Ovary (tissue), 9 donors: ENCODE results near the gene GRID2. TPM values are rescaled to one million over a fixed set of nuclear protein-coding genes. Genes with fewer than 3 reads are reported as not detected.

ENCODE experiments used
- DNase-seq, 5 donors: peaks; one replicate each; pipeline ENCODE4 v3.0.0-alpha.2; 2019 to 2020
- H3K27ac ChIP-seq, 2 donors: fragments of 200-600 bp; one replicate each; pipeline versions ENCODE4 v1.5.1 to v1.8.0; 2019 to 2022
- H3K27me3 ChIP-seq: fragments of 200-600 bp; one replicate; pipeline ENCODE4 v1.8.0; 2022
- H3K36me3 ChIP-seq: fragments of 200-600 bp; sonication (generic); one replicate; pipeline ENCODE4 v1.5.1; 2019
- H3K4me1 ChIP-seq: one replicate; pipeline ENCODE4 v1.8.1; 2013; ENCODE audit warnings: mild to moderate bottlenecking, moderate library complexity; ENCODE audit not compliant: insufficient read depth
- H3K4me3 ChIP-seq: fragments of 200-600 bp; sonication (generic); one replicate; pipeline ENCODE4 v1.5.1; 2017
- H3K9me3 ChIP-seq, 2 donors: fragments of 200-600 bp in 1 of 2; sonication (generic) in 1 of 2; one replicate each; pipeline versions ENCODE4 v1.5.1 to v1.8.1; 2013 to 2019; ENCODE audit warnings: mild to moderate bottlenecking in 1 of 2, moderate library complexity in 1 of 2
- EP300 ChIP-seq: sonication (generic); formaldehyde crosslinking; IDR thresholded peaks from one replicate; pipeline ENCODE4 v1.6.1; 2017; ENCODE audit warnings: antibody characterized with exemption
- POLR2A ChIP-seq: fragments of 450-650 bp; IDR thresholded peaks from one replicate; pipeline ENCODE4 v1.6.1; 2017; ENCODE audit warnings: antibody characterized with exemption, mild to moderate bottlenecking, moderate library complexity
- WGBS, 3 donors: extraction: QIAGEN DNeasy Blood & Tissue Kit in 1 of 3; methylation state at CpG; one replicate each; pipeline versions ENCODE4 v1.1.5 to v1.1.7; 2013 to 2017; 5-methylcytosine and 5-hydroxymethylcytosine counted together
- intact Hi-C, 4 donors: fragments of 100-400 bp; cut with DNase I; formaldehyde crosslinking; loops; one replicate each; pipeline versions ENCODE4 v1.11.0 to v1.15.1; 2022 to 2023
- polyA plus RNA-seq, 2 donors: library from polyadenylated mRNA; stranded (reverse); fragments of 200-250 nt in 1 of 2; fragments of 350-450 nt in 1 of 2; fragmentation: Illumina TruSeq in 1 of 2; extraction: RNeasy Lipid Tissue Mini Kit (QIAGEN cat#74804) in 1 of 2; gene quantifications; one replicate each; pipeline ENCODE4 v1.2.3, GENCODE V29; 2013 to 2014
- total RNA-seq, 7 donors: library from RNA; depleted of rRNA in 2 of 7; stranded (reverse); fragments of >200 nt in 2 of 7; fragmentation: NEBNext Ultra II Directional in 3 of 7; extraction: Animal tissue kit (Norgen Biotek cat#: 25700) in 3 of 7; gene quantifications; one replicate each; pipeline versions ENCODE4 v1.1.0 to v1.2.4, GENCODE V29; 2016 to 2023
- TF ChIP-seq, protein P1 (sequence below), 3 donors: fragments of 450-650 bp in 2 of 3; fragments of 200-600 bp in 1 of 3; IDR thresholded peaks; one replicate each; pipeline versions ENCODE4 v1.5.1 to v1.8.0; 2016 to 2022; ENCODE audit warnings: antibody characterized with exemption in 3 of 3, mild to moderate bottlenecking in 1 of 3
- donor health status: DM: no; HTN: no; CAD: no; lungs with moderate emphysema.
- donor health status: DM: no; HTN: no; CAD: no.
- donor health status: Bipolar disorder and iron deficiency.
- donor health status: DM: yes; HTN: yes; CAD: no.
- donor health status: DM: no; HTN: no; CAD: no.
- donor health status: DM: yes; HTN: yes; CAD: no.

Gene GRID2
- total and polyA plus RNA-seq, 9 donors, result 0.65 to 6.8 (median 2.6) TPM

DNA sequence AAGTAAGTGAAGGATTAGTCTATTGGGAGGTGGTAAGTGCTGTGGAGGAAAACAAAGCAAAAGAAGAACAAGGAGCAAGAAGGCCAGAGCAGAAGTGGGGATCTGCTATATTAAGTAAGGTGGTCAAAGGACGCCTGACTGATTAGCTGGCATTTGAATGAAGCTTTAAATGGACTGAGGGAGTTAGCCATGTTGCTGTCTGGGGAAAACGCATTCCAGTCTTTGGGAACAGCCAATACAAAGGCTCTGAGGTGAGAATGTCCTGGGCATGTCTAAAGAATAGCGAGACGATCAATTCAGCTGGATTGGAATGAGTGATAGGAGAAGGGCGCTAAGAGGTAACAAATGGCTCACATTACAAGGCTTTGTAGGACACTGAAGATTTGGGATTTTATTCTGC lies 1476.3 kb downstream of the GRID2 start:
- intact Hi-C loops, result no loop called here
- 87 to 92% (median 88%) methylated on average over 5 of the region's 5 CpGs for WGBS, 3 donors
- no peak for DNase-seq
- H3K4me1 ChIP-seq, result no peaks in the 10 kb centered on the region
- no peaks in the 10 kb centered on the region for H3K36me3 ChIP-seq
- TF ChIP-seq EP300 (no peak), POLR2A (no peak)
- TF ChIP-seq, protein P1, sequence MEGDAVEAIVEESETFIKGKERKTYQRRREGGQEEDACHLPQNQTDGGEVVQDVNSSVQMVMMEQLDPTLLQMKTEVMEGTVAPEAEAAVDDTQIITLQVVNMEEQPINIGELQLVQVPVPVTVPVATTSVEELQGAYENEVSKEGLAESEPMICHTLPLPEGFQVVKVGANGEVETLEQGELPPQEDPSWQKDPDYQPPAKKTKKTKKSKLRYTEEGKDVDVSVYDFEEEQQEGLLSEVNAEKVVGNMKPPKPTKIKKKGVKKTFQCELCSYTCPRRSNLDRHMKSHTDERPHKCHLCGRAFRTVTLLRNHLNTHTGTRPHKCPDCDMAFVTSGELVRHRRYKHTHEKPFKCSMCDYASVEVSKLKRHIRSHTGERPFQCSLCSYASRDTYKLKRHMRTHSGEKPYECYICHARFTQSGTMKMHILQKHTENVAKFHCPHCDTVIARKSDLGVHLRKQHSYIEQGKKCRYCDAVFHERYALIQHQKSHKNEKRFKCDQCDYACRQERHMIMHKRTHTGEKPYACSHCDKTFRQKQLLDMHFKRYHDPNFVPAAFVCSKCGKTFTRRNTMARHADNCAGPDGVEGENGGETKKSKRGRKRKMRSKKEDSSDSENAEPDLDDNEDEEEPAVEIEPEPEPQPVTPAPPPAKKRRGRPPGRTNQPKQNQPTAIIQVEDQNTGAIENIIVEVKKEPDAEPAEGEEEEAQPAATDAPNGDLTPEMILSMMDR (IDR thresholded peaks at IDR 0.05), result no peak
- no peak overlapping the region for H3K27ac ChIP-seq
- H3K9me3 ChIP-seq, result no peaks in the 10 kb centered on the region
- no peak overlapping the region for H3K4me3 ChIP-seq
- H3K27me3 ChIP-seq, result no peaks in the 10 kb centered on the region

- TF ChIP-seq EP300 (no peak), POLR2A (no peak)
- TF ChIP-seq, protein P1 (IDR thresholded peaks at IDR 0.05), result no peak
- Histone ChIP-seq H3K36me3 (no peaks in the 10 kb centered on the region), H3K4me1 (no peaks in the 10 kb centered on the region), H3K9me3 (no peaks in the 10 kb centered on the region), H3K4me3 (no peak overlapping the region), H3K27me3 (no peaks in the 10 kb centered on the region), H3K27ac (no peak overlapping the region)
- no peak for DNase-seq
- intact Hi-C loops, result no loop called here
- 88 to 94% (median 94%) methylated on average over 9 of the region's 9 CpGs for WGBS, 3 donors
These were observed 1477.4 kb downstream of the GRID2 start for GRCh38 chr4:93781198-93781597.

DNA sequence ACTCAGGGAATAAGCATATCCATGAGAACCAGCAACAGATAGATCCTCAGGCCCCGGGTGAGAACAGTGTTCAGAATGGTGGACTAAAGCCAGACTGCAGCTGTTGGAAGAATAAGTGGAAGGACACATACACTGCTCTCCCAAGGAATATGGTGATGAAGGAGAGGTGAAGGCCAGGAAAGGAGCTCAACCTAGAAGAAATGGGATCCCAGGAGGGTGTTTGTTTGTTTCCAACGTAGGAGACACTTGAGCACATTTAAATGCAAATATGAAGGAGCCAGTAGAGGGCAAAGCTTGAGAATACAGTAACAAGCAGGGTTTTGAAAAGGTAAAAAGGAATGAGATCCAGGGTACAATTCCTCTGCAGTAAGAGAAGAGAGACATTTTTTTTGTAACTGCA lies 1482.4 kb downstream of the GRID2 start:
- WGBS, 3 donors, result 51 to 57% (median 55%) methylated on average over 2 of the region's 2 CpGs
- H3K27me3 ChIP-seq, result no peaks in the 10 kb centered on the region
- TF ChIP-seq, protein P1 (IDR thresholded peaks at IDR 0.05), result no peak
- no peak for TF ChIP-seq EP300
- no peak for TF ChIP-seq POLR2A
- H3K9me3 ChIP-seq, result no peaks in the 10 kb centered on the region
- H3K36me3 ChIP-seq, result no peaks in the 10 kb centered on the region
- no peak overlapping the region for H3K4me3 ChIP-seq
- H3K4me1 ChIP-seq, result no peaks in the 10 kb centered on the region
- intact Hi-C loops, result no loop called here
- no peak overlapping the region for H3K27ac ChIP-seq
- no peak for DNase-seq

DNA sequence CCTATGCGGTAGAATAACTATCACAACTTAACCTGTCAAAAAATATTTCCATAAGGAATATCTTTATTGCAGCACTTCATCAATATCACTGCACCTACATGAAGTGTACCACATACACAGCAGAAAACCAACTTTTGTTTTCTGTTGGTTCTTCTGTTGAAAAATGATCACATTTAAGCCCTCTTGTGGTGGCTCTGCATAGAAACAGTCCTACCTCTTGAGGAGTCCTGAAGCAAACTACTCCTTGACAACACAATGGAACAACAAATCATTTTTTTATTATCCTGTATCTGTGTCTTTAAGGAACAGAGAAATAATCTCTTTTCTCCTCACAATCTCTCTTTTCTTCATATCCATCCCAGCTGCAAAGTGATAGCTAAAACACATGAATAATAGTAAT lies 1484.9 kb downstream of the GRID2 start:
- Histone ChIP-seq H3K4me3 (no peak overlapping the region), H3K36me3 (no peaks in the 10 kb centered on the region), H3K27me3 (no peaks in the 10 kb centered on the region), H3K9me3 (no peaks in the 10 kb centered on the region), H3K27ac (no peak overlapping the region), H3K4me1 (no peaks in the 10 kb centered on the region)
- DNase-seq, result no peak
- 78 to 81% (median 80%) methylated on average over 1 of the region's 1 CpG for WGBS, 3 donors
- intact Hi-C loops, result no loop called here
- no peak for TF ChIP-seq EP300
- TF ChIP-seq, protein P1 (IDR thresholded peaks at IDR 0.05), result no peak
- no peak for TF ChIP-seq POLR2A
